ENCODE results near the gene BRCA2.

GRCh38 chr13:32297206-32297605, 18.1 kb upstream of the BRCA2 start:
- TF ChIP-seq CTCF (conservative IDR thresholded peaks at IDR 0.05; ENCODE audit: low read length) (no peak), EZH2phosphoT487 (IDR thresholded peaks at IDR 0.05; ENCODE audit: borderline replicate concordance) (no peak)
